GM12872 (cell line): ENCODE data around the gene DNASE2.

ENCODE experiments used
- CTCF ChIP-seq: IDR thresholded peaks from 3 replicates; pipeline ENCODE4 v1.5.1; 2011; ENCODE audit warnings: low read depth, mild to moderate bottlenecking, low read length, moderate library complexity; ENCODE audit not compliant: insufficient read depth

Gene DNASE2

DNA sequence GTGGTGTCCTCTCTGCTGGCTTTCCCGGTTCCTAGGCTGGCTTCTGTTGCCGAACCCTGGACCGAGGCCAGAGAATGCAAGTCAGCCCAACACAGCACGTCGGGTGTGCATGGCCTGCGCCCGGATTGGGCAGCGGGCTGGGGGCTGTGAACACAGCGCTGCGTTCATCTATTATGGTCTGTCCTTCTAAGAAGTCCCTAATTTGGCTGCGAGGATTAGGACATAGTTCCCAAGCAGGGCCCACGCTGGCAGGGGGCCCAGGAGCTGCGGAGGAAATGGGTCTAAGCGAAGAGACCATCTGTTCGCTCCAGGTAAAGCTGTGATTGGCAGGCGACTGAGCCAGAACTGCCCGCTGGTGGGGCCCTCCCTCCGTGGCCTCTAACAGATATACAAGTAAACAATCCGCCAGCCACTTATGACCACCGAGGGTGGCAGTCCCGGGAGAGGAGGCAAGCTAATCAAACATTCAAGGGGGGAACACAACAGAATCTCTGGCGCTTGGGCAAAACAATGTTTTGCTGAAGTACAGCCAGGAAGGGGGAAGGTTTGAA, 31.8 kb upstream of the DNASE2 start:
- no peak for TF ChIP-seq CTCF

DNA sequence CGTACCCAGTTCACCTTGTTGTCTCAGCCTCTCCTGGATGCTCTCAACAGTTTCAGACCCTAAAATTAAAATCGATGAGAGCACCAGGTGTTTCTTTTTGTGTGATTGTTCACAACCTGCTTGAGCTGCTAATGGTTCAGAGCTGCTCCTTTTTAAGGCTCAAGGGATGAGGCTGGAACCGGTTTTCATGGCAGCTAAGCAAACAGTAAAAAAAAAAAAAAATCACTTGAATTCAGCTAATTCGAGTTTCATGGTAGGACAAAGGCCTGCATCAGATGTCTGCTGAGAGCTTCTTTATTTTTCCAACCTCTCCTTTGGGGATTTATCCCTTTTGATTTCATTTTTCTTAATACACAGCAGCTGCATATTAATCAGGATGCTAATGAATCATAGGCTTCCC, 31.3 kb upstream of the DNASE2 start:
- no peak for TF ChIP-seq CTCF

DNA sequence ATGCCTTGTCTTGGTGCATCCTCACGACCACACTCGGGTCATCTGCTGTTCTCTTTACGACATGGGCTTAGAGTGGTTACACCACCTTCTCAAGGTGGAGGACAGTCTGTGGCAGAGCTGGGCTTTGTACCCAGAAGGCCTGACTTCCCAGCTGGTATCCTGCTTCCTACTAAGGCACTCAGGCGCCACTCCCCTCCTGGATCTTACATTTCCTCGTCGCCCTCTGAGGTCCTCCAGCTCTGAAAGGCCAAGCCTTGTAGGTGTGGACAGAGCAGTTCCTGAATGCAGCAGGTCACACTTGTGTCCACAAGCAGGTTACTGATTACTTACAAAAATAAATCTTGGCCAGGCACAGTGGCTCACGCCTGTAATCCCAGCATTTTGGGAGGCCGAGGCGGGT, 25.9 kb upstream of the DNASE2 start:
- no peak for TF ChIP-seq CTCF

DNA sequence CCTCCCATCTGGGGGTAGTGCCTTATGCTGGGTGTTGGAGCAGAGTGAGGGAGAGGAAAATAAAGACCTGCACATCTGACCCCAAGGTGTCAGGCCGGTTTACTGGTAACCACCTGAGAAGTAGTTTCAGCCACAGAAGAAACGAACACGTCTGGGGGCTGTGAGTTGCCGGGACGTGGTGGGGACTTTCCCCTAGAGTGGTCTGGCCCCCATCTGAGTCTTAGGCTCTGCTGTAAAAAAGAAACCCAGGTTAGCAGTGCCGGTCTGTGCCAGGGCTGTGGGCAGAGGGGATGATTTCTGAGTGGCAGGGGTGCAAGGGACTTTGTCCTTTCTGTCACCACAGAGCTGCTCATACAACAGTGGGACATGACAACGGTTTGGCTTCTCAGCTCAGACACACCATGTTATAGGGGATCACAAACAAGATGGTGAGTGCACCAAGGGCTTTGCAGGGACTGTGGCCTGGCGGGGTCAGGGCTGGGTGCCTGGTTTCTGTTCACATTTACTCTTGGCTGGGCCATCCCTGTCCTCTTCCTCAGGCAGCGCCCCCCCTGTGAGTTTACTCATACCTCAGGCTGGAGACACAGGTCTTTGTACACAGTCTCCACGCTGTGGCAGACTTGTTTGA, 18.8 kb upstream of the DNASE2 start:
- TF ChIP-seq CTCF = no peak

GRCh38 chr19:12896460-12896859, 15.2 kb upstream of the DNASE2 start:
- TF ChIP-seq CTCF = no peak

DNA sequence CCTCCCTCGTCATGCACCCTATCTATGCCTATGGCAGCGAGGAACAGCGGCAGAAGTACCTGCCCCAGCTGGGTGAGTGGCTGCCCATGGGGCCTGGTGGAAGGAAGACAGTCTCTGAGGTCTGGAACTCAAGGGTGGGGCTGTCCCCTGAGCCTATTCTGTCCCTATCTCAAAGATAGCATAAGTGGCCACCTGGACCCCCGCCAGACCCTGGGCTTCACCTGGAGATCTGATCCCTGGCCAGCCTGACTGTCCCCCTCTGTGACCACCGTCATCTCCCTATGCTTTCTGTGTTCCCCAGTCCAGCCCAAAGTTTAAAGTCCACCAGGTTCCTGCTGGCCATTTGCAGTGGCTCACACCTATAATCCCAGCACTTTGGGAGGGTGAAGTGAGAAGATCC, 12.3 kb upstream of the DNASE2 start:
- TF ChIP-seq CTCF = no peak

GRCh38 chr19:12891553-12892021, 10.3 kb upstream of the DNASE2 start:
- TF ChIP-seq CTCF = no peak
